Measurements from ENCODE around the gene GPR107.
A peak's percentile ranks its signal among the peaks of the same experiment; 100 is the strongest.

The GPR107 gene

DNA sequence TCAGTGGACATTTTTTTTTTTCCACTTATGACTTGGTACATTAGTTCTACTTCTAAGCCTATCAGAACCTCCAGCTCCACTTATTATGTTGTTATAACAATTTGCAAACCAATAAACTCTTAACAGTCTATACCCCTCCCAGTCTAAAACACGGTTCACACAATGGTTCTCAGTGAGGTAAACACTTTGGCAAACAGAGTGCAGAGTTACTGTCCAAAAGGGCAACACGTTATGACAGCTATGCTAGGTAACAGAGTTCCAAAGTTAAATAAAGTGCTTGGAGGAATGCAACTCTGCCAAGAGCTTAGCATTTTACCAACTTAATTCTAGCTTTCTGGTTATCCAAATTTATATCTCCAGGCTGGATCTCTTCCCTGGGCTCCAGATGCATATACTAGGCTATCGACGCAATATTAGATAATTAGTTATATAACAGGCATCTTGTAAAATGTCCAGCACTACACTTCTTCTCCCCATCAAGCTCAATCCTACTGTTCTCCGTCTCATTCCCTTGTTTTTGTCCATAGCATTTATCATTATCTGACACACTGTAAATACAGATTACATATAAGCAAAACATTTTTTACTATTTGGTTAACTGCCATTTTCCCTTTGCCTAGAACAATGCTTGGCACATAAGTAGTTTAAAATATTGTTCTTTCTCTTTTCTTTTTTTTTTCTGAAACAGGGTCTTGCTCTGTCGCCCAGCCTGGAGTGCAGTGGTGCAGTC is 25.0 kb upstream of the GPR107 start:
- no peak for DNase-seq

DNA sequence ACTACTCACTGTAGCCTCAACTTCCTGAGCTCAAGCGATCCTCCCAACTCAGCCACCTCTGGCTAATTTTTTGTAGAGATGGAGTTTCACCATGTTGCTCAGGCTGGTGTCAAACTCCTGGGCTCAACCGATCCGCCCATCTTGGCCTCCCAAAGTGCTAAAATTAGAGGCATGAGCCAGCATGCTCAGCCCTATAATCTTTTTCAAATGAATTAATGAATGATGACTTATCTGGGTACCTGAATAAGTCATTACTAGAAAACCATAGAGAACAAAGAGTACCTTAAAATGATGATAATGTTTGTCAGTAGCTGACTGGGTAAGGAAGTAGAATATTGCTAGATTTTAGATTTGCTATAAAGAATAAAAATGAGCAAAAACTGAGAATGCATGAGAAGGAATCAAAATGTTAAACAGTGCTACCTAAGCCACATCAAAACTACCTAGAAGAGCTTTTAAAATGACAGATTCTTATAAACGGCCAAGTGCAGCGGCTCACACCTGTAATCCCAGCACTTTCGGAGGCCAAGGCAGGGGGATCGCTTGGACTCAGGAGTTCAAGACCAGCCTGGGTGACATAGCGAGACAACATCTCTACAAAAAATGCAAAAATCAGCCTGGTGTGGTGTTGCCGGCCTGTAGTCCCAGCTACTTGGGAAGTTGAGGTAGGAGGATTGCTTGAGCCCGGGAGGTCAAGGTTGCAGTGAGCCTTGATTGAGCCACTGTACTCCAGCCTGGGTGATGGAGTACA is 24.3 kb upstream of the GPR107 start:
- no peak for DNase-seq

DNA sequence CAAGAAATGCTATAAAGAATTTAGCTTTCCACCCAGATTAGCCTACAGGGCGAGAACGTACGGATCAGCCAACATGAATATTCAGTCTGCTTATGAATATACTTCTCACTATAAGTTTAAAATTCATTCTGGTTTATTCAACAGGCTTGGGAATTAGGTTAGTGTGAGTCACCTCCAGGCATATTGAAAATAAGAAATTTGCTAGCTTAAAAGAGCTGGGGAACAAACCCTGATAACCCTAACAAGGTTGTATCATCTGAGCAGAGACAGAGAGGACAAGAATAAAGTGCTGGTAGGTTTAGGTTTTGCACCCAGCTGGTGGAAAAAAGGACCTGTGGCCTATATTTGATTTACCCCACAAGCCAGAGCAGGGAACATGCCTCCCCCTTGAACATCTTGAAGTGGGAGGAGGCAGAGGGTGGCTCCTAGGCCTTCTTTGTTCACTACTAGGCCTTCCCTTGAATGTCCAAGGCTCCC is 23.0 kb upstream of the GPR107 start:
- DNase-seq, result no peak

DNA sequence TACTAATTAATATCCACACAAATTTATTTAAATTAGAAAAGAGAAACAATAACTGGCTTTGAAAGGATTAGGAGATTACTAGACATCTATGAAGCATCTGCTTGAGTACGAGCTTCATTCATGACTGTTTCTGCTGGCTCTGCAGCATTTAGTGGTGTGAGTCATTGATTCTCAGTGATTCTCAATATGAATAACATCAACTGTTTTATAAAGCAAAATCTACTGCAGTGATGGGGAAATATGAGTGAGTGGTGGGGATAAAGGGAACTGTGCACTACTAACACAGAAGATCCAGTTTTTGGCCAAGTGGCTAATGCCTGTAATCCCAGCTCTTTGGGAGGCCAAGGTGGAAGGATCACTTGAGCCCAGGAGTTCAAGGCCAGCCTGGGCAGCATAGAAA is 19.1 kb upstream of the GPR107 start:
- no peak for DNase-seq

DNA sequence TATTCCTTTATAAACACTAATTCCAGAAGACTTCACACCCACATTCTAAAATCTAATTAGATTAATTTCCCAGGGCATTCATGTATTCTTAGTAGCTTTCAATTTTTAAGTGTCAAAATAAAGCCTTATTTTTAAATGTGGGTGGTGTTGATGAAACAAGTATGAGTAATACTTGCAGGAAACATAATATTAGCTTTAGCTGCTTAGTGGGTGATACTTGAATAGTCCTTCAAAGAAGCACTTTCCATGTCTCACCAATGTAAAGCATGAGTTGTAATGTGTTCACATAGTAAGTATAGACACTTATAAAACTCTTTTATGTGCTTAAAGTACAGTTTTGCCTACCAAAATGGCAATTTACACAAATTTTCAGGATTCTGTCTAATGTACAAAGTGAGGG is 17.6 kb upstream of the GPR107 start:
- no peak for DNase-seq

DNA sequence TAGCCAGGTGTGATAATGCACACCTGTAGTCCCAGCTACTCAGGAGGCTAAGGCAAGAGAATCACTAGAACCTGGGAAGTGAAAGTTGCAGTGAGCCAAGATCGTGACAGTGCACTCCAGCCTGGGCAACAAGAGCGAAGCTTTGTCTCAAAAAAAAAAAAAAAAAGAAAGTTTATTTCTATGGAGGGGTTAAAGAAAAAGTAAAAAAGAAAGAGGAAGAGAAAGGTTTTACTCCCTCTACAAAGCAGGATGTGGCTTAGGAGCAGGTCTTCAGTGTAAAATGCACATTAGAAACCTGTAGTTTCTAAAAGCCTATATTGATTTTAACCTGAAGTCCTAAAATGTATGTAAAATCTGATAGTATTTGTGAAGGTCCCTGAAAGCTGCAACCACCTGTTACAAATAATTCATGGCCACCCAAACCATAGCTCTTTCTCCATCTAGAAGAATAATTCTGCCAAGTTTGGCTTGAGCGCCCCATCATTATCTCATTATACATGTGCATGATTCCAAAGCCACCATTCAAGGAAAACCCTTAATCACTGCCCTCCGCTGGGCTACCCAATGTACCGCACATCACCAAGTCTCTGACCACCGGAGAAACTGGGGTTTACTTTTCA is 14.1 kb upstream of the GPR107 start:
- peak; percentile 9 for DNase-seq

DNA sequence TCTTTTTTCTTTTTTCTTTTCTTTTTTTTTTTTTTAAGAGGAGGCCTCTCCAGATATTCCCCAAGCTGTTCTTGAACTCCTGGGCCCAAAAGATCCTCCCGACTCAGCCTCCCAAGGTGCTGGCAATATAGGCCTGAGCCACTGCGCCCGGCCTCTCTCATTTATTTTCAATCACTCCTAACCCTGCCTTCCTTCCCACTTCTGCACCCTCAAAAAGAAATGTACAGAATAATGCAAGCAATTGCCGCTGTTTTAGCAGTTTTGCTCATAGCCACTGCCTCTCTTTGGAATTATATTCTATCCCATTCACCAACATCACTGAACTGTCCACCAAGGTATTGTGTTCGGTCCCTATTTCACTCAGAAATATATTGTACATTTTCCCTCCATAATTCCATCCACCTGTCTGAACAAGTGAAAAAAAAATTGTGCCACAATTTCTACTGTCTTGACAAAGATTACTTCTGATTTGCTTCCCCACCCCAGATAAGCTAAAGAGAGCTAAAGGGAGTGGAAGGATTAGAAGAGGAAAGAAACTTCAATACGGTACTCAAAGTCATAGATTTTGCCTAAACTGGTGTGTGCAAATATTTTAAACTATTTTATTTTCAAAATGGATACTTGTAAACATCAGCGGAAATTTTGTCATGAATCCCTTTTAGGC is 12.6 kb upstream of the GPR107 start:
- no peak for DNase-seq

DNA sequence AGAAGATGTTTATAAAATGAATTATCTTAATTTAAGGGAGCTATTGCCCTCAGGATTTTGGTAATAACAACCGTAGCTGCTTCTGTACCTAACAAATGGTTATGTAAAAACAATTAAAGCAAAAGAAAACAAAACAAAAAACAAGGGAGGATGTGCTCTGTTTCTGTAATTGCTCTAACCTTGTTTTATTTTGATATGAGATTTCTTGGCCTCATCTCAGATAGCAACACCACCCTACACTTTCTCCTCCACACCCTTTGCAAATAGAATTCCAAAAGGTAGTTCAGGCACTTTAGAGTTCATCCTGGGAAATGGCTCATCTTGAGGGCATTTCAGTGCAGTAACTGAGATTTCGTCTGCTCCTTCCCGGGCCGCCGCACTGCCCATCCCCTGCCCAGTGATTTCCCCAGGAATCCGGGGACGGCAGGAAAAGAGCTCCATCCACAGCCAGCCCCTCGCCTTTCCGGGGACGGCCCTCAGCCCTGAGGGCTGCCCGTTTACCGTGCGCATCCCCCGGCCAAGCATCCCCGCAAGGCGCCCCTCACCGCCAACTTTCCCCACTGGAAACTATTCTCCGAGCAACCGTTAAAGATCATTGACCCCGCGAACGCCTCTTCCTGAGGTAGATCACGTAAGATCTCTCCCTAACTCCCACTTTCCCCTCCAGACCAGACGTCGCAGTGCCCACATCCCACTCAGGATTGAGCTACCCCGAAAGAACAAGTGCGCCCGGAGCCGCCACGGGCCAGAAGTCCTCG is 11.9 kb upstream of the GPR107 start:
- DNase-seq, result no peak

DNA sequence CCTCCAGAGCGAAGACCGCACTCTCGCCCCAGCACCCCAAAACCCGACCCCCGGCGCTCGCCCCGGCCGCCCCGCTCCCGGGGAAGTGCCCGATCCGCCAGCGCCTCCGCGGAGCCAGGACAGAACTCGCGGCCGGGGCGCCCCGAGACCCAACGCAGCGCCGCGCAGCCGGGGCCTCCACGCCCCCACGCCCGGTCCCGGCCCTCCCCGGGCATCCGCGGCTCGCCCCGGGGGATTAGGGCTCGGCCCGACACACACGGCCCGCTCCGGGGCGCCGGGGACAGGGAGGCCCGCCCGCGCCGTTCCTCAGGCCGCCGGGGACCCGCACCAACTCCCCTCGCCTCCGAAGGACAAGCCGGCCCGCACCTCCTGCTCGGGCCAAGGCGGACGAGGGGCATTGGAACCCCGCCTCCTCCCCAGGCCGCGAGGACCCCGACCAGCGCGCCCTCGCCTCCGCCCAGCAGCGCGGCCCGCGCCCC is 11.3 kb upstream of the GPR107 start:
- no peak for DNase-seq

DNA sequence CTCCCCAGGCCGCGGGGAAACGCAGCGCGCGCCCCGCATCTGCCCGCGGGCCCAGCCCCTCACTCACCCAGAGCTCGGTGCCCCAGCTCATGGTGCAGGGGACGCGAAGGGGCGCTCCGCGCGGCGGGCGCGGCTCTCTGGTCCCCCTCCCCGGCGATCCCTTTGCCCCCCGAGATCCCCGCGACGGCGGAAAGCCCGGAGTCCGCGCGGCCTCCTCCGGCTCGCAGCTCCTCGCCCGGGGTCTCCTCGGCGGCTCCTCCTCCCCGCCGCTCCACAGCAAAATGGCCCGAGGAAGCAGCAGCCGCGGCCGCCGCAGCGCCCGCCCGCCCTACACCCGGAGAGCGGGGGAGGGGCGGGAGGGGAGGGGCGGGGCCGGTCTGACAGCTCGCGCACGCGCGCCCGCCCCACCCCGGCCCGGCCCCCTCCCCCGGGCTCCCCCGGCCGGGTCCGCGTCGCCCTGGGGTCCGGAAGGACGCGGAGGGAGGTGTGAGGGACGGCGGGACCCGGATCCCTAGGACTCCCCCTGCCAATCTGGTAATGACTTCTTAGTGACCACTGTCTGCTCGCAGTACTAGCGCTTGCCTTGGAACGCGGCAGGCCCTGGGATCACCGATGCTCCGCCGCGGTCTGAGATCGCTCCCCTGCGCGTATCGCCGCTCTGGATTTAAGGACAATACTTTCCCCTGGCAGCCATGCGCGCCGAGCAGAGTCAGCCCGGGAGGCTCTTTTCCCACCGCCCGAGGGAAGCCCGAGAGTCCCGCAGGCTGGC is 10.6 kb upstream of the GPR107 start, which contains the start of gene FNBP1:
Gene FNBP1 (minus strand): TSS at position 305 of the 769 bp plus-strand sequence. CDS start 214 bp downstream, at position 91.
- DNase-seq, result peak; percentile 62

DNA sequence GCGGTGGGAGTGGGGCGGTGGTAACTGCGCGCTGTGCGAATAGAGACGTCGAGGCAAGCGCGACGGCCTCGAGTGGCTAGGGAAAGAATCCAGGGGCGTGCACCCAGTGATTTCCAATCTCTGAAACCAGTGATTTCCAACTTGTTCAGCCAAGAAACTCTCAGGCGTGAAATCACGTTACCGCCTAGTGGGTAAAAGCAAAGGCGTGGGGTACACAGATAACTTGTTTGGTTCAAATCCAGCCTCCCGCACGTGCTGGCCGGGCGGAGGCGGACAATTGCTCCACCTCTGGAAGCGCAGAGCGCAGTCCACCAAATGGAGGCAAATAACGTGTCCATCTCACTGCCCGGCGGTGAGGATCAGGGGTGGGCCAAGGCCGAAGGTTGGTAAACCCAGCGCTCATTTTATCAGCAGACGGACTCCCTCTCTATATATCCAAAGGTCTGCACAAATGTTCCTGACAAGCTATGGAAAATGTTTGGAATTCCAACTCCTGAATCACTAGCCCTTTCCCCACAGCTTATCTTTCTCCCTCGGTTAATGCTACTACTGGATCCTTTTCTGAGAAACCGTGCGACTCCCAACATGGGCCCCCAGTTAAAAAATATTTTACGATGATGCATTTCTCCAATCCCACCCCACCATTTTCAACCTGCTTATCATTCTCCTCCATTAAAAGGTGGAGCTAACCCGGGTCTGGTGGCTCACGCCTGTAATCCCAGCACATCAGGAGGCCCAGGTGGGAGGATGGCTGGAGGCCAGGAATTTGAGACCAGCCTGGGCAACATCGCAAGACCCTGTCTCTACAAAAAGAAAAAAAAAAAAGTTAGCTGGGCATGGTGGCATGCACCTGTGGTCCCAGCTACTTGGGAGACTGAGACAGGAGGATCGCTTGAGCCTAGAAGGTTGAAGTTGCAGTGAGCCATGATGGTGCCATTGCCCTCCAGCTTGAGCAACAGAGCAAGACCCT is 9.8 kb upstream of the GPR107 start:
- peak; percentile 44 for DNase-seq

DNA sequence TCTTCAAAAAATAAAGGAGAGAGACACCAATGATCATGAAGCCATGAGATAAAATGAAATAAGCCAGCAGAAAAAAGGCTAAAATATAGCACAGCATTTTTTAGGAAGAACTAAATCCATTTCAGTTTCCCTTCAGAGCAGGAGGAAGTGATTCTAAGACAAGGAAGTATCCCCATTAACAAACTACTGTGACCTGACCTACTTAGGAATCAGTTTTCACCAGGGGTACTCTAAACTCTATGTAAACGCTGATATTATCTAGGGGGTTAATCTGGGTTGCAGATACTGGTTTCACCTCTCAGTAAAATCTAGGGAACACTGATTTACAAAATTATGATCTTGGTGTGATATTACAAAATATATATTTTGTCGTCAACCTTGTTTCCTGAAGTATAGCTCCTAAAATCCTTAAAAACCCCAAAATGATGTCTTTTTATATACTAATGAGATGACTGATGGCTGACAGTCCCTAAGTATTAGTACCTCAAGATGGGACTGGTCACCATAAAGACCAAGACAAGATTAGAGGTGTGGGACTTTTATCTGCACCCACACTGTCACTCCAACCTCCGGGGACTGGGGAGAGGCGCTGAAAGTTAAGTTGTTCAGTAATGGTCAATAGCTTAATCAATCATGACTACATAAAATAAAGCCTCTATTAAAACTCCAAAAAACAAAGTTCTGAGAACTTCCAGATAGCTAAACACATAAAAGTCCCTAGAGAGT is 7.8 kb upstream of the GPR107 start:
- DNase-seq, result no peak

DNA sequence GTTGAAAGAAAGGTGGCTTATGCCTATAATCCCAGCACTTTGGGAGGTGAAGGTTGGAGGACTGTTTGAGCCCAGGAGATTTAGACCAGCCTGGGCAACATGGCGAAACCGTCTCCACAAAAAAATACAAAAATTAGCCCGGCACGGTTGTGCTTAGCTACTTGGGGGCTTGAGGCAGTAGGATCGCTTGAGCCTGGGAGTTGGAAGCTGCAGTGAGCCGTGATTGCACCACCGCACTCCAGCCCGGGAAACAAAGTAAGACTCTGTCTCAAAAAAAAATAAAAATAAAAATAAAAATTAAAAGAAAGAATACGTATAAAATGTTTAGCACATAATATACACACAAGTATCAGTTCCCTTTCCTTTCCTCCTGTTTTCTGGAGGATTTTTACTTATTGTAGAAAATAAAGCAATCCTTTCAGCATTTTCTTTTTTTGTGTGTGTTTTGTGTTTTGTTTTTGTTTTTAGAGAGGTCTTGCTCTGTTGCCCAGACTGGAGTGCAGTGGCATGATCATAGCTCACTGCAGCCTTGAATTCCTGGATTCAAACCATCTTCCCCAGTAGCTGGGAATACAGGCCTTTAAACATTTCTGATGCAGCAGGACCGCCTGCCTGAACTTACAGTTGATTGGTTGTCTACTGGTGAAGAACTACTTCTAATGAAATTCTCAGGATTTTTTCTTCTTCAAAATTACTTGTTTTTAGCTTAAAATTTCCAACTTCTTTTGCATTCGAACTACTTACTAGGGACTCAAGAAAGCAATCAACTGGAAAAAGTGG is 4.1 kb upstream of the GPR107 start:
- DNase-seq, result no peak

DNA sequence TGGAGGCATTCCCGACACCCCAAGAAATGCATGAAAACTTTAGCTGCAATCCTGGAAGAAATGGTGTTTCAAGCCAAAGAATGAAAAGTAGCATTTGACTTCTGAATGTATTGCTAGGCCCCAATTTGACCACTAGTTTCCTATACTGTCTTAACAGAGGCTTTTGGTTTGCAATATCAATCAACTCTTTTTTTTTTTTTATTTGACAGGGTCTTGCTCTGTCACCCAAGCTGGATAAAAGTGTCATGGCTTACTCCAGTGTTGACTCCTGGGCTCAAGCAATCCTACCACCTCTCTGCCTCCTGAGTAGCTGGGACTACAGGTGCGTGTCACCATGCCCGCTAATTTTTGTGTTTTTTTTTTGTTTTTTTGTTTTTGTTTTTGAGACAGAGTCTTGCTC is 3.2 kb upstream of the GPR107 start:
- DNase-seq, result no peak

DNA sequence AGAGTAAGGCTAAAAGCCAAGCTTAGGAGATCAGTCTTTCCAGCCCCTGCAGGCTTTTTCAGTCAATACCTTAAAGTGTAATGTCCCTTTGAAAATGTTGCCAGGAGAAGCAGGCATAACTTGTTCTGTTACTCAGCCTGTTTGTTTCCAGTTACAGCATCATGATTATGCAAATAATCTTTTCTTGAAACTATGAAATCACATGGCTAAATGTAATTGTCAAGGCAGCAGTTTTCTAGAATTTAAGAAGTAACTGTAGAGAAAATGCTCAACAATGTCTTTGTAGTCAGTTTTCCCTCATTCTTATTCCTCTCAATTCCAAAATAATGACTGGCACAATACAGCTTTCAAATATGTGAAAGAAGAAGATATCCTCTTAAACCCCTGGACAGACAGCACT is 1.9 kb upstream of the GPR107 start:
- DNase-seq, result no peak

DNA sequence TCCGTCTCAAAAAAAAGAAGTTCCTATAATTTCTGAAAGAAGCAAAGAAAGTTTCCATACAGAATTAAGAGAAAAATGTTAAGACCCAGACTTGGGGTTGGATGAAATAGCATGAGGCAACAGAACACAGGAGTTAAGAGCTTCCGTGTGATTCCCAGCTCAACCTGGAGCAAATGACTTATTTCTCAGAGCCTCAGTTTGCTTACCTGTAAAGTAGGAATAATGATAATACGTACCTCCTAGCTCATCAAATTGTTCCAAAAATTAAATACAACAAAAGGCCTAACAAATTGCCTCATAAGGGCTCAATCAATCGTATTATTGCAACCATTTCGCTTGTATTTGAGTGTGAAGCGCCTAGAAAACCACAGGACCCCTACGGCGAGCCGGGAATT is 600 bp upstream of the GPR107 start:
- DNase-seq, result no peak

DNA sequence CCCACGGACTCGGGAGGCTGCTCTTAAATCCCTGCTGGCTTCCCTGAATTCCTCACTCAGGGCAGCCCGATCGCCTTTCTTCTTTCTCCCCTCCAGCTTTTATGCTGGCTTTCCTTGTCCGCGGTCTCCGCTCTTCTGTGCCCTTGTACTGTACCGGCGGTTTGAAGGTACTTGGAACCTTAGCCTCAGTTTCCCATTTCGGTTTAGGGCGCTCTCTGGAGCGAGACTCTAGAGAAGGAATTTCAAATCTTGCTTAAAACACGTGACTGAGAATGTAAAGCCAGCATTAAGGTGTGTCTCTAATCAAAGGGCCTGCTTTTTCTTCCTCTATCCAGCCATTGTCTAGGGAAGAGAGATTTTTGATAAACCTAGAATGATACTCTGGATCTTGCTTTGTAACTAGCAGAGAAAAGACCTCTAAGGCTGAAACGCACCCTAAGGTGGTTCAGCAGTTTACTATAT is 650 bp downstream of the GPR107 start:
- DNase-seq, result no peak

DNA sequence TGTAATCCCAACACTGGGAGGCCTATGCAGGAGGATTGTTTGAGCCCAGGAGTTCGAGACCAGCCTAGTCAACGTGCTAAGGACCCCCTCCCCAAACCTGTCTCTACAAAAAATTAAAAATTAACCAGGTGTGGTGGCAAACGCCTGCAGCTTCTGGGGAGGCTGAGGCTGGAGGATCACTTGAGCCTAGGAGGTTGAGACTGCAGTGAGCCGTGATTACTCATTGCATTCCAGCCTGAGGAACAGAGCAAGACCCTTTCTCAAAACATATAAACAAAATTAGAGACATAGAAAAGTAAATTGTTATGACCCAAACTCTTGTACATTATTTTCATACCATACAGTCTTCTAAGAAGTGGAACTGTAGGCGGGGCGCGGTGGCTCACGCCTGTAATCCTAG is 1.1 kb downstream of the GPR107 start:
- DNase-seq, result no peak

DNA sequence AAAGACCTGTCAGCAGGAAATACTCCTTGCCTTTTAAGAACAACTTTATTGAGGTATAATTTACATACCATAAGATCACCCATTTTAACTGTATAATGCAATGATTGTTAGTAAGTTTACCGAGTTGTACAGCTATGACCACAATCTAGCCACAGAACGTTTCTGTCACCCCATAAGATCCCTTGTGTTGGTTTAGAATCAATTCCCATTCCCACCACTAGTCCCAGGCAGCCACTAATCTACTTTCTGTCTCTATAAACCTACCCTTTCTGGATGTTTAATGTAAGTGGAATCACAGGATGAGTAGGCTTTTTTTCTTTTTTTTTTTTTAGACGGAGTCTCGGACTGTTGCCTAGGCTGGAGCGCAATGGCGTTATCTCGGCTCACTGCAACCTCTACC is 4.4 kb downstream of the GPR107 start:
- no peak for DNase-seq

Measured in NCI-H2227 treated with DMSO at 0.1 percent for 48 hours (cell line).